ENCODE results near the gene HTR3A. TPM values are rescaled to one million over a fixed set of nuclear protein-coding genes. Genes with fewer than 3 reads are reported as not detected.

Gene HTR3A
- total and polyA plus RNA-seq, 2 of the 13 experiments (the other 11 are each of a cell fraction or from before 2014, with no cell fraction given) = not detected

GRCh38 chr11:114036958-114037357, 62.0 kb downstream of the HTR3A start:
- H3K4me2 ChIP-seq (ENCODE audit: low read depth, low read length) = no peak overlapping the region
- POLR2A ChIA-PET = no interaction called here
- H2AFZ ChIP-seq (ENCODE audit: low read length) = no peak overlapping the region
- TF ChIP-seq ZBTB44 (CRISPR knock-in tag; IDR thresholded peaks at IDR 0.05) (no peak), ZSCAN22 (CRISPR knock-in tag; IDR thresholded peaks at IDR 0.05) (no peak), MTA3 (CRISPR knock-in tag; IDR thresholded peaks at IDR 0.05) (no peak), ZNF598 (CRISPR knock-in tag; IDR thresholded peaks at IDR 0.05; ENCODE audit: borderline replicate concordance) (no peak), DRAP1 (CRISPR knock-in tag; IDR thresholded peaks at IDR 0.05) (no peak), SP140L (CRISPR knock-in tag; IDR thresholded peaks at IDR 0.05; ENCODE audit: borderline replicate concordance) (no peak), ATF7-NPFF (CRISPR knock-in tag; IDR thresholded peaks at IDR 0.05; ENCODE audit: low read depth) (no peak), ZMAT5 (CRISPR knock-in tag; IDR thresholded peaks at IDR 0.05; ENCODE audit: borderline replicate concordance, low read depth) (no peak), SNAI1 (CRISPR knock-in tag; IDR thresholded peaks at IDR 0.05; ENCODE audit: borderline replicate concordance) (no peak), RAD51 (IDR thresholded peaks at IDR 0.05; ENCODE audit: borderline replicate concordance) (no peak)
- TF ChIP-seq, protein P1, sequence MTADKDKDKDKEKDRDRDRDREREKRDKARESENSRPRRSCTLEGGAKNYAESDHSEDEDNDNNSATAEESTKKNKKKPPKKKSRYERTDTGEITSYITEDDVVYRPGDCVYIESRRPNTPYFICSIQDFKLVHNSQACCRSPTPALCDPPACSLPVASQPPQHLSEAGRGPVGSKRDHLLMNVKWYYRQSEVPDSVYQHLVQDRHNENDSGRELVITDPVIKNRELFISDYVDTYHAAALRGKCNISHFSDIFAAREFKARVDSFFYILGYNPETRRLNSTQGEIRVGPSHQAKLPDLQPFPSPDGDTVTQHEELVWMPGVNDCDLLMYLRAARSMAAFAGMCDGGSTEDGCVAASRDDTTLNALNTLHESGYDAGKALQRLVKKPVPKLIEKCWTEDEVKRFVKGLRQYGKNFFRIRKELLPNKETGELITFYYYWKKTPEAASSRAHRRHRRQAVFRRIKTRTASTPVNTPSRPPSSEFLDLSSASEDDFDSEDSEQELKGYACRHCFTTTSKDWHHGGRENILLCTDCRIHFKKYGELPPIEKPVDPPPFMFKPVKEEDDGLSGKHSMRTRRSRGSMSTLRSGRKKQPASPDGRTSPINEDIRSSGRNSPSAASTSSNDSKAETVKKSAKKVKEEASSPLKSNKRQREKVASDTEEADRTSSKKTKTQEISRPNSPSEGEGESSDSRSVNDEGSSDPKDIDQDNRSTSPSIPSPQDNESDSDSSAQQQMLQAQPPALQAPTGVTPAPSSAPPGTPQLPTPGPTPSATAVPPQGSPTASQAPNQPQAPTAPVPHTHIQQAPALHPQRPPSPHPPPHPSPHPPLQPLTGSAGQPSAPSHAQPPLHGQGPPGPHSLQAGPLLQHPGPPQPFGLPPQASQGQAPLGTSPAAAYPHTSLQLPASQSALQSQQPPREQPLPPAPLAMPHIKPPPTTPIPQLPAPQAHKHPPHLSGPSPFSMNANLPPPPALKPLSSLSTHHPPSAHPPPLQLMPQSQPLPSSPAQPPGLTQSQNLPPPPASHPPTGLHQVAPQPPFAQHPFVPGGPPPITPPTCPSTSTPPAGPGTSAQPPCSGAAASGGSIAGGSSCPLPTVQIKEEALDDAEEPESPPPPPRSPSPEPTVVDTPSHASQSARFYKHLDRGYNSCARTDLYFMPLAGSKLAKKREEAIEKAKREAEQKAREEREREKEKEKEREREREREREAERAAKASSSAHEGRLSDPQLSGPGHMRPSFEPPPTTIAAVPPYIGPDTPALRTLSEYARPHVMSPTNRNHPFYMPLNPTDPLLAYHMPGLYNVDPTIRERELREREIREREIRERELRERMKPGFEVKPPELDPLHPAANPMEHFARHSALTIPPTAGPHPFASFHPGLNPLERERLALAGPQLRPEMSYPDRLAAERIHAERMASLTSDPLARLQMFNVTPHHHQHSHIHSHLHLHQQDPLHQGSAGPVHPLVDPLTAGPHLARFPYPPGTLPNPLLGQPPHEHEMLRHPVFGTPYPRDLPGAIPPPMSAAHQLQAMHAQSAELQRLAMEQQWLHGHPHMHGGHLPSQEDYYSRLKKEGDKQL (CRISPR knock-in tag; IDR thresholded peaks at IDR 0.05; ENCODE audit: low read depth) = no peak
- TF ChIP-seq, protein P2, sequence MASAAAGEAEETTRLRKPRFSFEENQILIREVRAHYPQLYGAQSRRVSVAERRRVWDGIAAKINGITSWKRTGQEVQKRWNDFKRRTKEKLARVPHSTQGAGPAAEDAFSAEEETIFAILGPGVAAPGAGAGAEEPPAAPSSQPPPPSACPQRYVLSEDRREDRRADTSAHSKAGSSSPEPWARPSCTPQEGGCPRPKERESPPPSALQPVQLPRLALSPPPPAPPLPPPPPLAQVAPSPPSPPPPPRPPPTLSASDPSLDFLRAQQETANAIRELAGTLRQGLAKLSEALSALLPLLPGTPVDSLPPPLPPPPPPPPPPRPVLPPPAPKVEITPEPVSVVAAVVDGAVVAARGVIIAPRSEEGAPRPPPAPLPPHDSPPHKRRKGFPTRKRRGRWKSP (CRISPR knock-in tag; IDR thresholded peaks at IDR 0.05) = no peak
- TF ChIP-seq, protein P3, sequence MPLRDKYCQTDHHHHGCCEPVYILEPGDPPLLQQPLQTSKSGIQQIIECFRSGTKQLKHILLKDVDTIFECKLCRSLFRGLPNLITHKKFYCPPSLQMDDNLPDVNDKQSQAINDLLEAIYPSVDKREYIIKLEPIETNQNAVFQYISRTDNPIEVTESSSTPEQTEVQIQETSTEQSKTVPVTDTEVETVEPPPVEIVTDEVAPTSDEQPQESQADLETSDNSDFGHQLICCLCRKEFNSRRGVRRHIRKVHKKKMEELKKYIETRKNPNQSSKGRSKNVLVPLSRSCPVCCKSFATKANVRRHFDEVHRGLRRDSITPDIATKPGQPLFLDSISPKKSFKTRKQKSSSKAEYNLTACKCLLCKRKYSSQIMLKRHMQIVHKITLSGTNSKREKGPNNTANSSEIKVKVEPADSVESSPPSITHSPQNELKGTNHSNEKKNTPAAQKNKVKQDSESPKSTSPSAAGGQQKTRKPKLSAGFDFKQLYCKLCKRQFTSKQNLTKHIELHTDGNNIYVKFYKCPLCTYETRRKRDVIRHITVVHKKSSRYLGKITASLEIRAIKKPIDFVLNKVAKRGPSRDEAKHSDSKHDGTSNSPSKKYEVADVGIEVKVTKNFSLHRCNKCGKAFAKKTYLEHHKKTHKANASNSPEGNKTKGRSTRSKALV (CRISPR knock-in tag; IDR thresholded peaks at IDR 0.05) = no peak
- no peak overlapping the region for H3K4me3 ChIP-seq (replicated peaks in 1 of 3; ENCODE audit: insufficient read depth in 1 of 3, low read depth in 2 of 3, low read length in 3 of 3)
- H3K27me3 ChIP-seq (ENCODE audit: control insufficient read depth in 1 of 2, insufficient read depth in 2 of 2, low read length in 2 of 2) = peaks cover 0 to 10% of the 10 kb centered on the region in 2 experiments; a peak in 1 of 5 replicates
- FAIRE-seq (no peak), ATAC-seq (no peak), DNase-seq (ENCODE audit: low spot score) (no peak)
- no peaks in the 10 kb centered on the region for H4K20me1 ChIP-seq (ENCODE audit: insufficient read depth, low read length)
- BruUV-seq (replicated peaks) = no TSS peak
- no peaks in the 10 kb centered on the region for H3K9me3 ChIP-seq (ENCODE audit: low read length)
- H3K36me3 ChIP-seq (replicated peaks in 1 of 2; ENCODE audit: control insufficient read depth in 1 of 2, insufficient read depth in 2 of 2, low read length in 2 of 2) = no peaks in the 10 kb centered on the region
- WGBS (ENCODE audit: low lambda C conversion rate) = 87% methylated on average over 3 of the region's 3 CpGs
- intact Hi-C loops (cut with micrococcal nuclease; ENCODE audit: unreplicated experiment) (loop anchor here (1.0 kb wide), 2 partner anchors 143 to 224 kb away; no protein-coding TSS in a partner anchor), in situ Hi-C loops (cut with HindIII; ENCODE audit: extremely low pct_ligation_motif_present, low pct_unique_long_range_greater_than_20kb) (loop anchor here (5.0 kb wide), 2 partner anchors 145 to 225 kb away; no protein-coding TSS in a partner anchor)
- H3K27ac ChIP-seq (ENCODE audit: extremely low read length, insufficient read depth, low read length) = no peak overlapping the region
- peaks cover 5% of the 10 kb centered on the region; the same call in 1 of the 2 replicates for H3K4me1 ChIP-seq (ENCODE audit: insufficient read depth, low read length)
- H3K9ac ChIP-seq (ENCODE audit: insufficient read depth, low read depth, low read length) = no peak overlapping the region
- no peaks in the 10 kb centered on the region for H3K79me2 ChIP-seq (ENCODE audit: insufficient read depth, low read length)
- CTCF ChIA-PET (ENCODE audit: low intra/inter-chr PET ratio, low total read pairs) = interaction anchor here (2.1 to 2.4 kb wide), 2 partner anchors 143 to 225 kb away, joined by 10 to 46 read pairs; no protein-coding TSS in a partner anchor

All from HepG2 (cell line).